Thyroid gland (tissue), 4 donors: ENCODE results near the gene UBTD1.

ENCODE experiments used
- POLR2A ChIP-seq, 2 donors: fragments of 450-650 bp; IDR thresholded peaks; one replicate each; pipeline ENCODE4 v1.6.1; 2017; ENCODE audit warnings: antibody characterized with exemption in 2 of 2, mild to moderate bottlenecking in 2 of 2, moderate library complexity in 1 of 2
- TF ChIP-seq, protein P1 (sequence below), 6 experiments: fragments of 200-600 bp in 3 of 6; fragments of 450-650 bp in 3 of 6; sonication (generic) in 3 of 6; IDR thresholded peaks; one replicate each; pipeline ENCODE4 v1.5.1; 2016 to 2019; ENCODE audit warnings: antibody characterized with exemption in 6 of 6, mild to moderate bottlenecking in 2 of 6, inconsistent platforms in 1 of 6, moderate library complexity in 1 of 6

DNA sequence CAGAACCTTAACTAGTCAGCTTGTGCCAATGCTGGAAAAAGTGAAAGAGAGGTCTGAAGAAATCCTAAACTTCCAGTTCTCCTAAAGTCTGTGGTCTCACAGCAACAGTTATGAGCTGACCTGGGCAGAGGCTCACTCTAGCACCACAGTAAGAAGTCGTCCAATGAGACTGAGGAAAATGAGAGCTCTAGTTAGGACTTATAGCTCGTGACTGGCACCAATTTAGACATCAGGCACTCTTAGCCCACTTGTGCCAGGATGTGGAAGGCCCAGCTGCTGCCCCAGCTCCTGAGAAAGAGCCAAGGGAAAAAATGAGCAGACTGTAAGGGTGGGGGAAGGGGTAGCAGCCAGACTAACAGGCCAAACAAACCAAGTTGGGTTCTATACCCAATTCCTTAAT lies 8.1 kb upstream of the UBTD1 start:
- TF ChIP-seq POLR2A (IDR thresholded peaks at IDR 0.05), result no peak
- TF ChIP-seq, protein P1, sequence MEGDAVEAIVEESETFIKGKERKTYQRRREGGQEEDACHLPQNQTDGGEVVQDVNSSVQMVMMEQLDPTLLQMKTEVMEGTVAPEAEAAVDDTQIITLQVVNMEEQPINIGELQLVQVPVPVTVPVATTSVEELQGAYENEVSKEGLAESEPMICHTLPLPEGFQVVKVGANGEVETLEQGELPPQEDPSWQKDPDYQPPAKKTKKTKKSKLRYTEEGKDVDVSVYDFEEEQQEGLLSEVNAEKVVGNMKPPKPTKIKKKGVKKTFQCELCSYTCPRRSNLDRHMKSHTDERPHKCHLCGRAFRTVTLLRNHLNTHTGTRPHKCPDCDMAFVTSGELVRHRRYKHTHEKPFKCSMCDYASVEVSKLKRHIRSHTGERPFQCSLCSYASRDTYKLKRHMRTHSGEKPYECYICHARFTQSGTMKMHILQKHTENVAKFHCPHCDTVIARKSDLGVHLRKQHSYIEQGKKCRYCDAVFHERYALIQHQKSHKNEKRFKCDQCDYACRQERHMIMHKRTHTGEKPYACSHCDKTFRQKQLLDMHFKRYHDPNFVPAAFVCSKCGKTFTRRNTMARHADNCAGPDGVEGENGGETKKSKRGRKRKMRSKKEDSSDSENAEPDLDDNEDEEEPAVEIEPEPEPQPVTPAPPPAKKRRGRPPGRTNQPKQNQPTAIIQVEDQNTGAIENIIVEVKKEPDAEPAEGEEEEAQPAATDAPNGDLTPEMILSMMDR (IDR thresholded peaks at IDR 0.05), result no peak
